ENCODE data around the gene PIK3C2G.

GRCh38 chr12:18262514-18262913, 1.2 kb downstream of the PIK3C2G start:
- TF ChIP-seq TAF1 (conservative IDR thresholded peaks at IDR 0.05): no peak
- no peak for TF ChIP-seq CTCF (IDR thresholded peaks at IDR 0.05; ENCODE audit: low read depth, low read length, missing input control)
- no peak for TF ChIP-seq EGR1 (IDR thresholded peaks at IDR 0.05; ENCODE audit: low read depth in 2 of 2)
- TF ChIP-seq HNF4G (IDR thresholded peaks at IDR 0.05): no peak
- TF ChIP-seq ATF3 (IDR thresholded peaks at IDR 0.05): no peak
- TF ChIP-seq MAX (IDR thresholded peaks at IDR 0.05): no peak
- TF ChIP-seq RAD21 (IDR thresholded peaks at IDR 0.05): no peak
- no peak for TF ChIP-seq SP1 (IDR thresholded peaks at IDR 0.05)
- TF ChIP-seq YY1 (IDR thresholded peaks at IDR 0.05): no peak
- TF ChIP-seq FOXA1 (IDR thresholded peaks at IDR 0.05): no peak
- TF ChIP-seq REST (IDR thresholded peaks at IDR 0.05): no peak
- TF ChIP-seq JUND (IDR thresholded peaks at IDR 0.05): no peak
